Nephron progenitor cell (in vitro differentiated cells): ENCODE measurements around the gene CACNB4.

Experiments used
- DNase-seq: peaks from one replicate; pipeline ENCODE4 v3.0.0; 2021
- H3K27ac Mint-ChIP-seq: 2 replicates; pipeline ENCODE4 v1.8.0; 2021; ENCODE audit warnings: mild to moderate bottlenecking, moderate library complexity, mixed read lengths
- H3K27me3 Mint-ChIP-seq: 2 replicates; pipeline ENCODE4 v1.8.0; 2021; ENCODE audit warnings: mild to moderate bottlenecking, low read depth, mixed read lengths; ENCODE audit not compliant: poor library complexity
- H3K36me3 Mint-ChIP-seq: 2 replicates; pipeline ENCODE4 v1.8.0; 2021; ENCODE audit warnings: low read depth, mixed read lengths
- H3K4me1 Mint-ChIP-seq: 2 replicates; pipeline ENCODE4 v1.8.0; 2021; ENCODE audit warnings: mixed read lengths
- H3K4me3 Mint-ChIP-seq: 2 replicates; pipeline ENCODE4 v1.8.0; 2021; ENCODE audit warnings: mild to moderate bottlenecking, moderate library complexity, mixed read lengths
- H3K9me3 Mint-ChIP-seq: 2 replicates; pipeline ENCODE4 v1.8.0; 2021; ENCODE audit warnings: mild to moderate bottlenecking, moderate library complexity, mixed read lengths
- TF ChIP-seq, protein P1 (sequence below): fragments of 200-600 bp; sonication (generic); IDR thresholded peaks from 2 replicates; pipeline ENCODE4 v1.5.0; 2021; ENCODE audit warnings: antibody characterized with exemption

Gene CACNB4

DNA sequence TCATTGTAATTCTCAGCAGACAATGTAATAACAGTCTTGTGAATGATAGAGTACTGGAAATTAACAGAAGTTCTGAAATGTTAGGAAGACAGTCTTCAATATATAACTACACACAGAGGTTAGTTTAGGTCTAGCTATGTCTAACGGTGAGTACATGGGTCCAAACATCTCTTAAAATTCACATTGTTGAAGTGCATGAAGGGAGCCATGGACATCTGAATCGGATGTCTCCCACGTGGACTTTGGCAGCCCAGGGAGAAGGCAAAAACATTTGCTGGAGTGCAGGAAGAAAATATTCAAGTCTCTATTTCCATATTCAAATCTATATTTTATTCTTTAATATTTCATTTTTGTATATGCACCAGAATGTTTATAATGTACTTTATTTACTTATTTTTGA, 34.8 kb downstream of the CACNB4 start:
- Mint-ChIP-seq H3K4me3 (no peak overlapping the region), H3K9me3 (peaks cover 4% of the 10 kb centered on the region), H3K36me3 (no peaks in the 10 kb centered on the region), H3K27me3 (peaks cover 9% of the 10 kb centered on the region), H3K4me1 (no peaks in the 10 kb centered on the region), H3K27ac (no peak overlapping the region)
- DNase-seq, result no peak
- TF ChIP-seq, protein P1, sequence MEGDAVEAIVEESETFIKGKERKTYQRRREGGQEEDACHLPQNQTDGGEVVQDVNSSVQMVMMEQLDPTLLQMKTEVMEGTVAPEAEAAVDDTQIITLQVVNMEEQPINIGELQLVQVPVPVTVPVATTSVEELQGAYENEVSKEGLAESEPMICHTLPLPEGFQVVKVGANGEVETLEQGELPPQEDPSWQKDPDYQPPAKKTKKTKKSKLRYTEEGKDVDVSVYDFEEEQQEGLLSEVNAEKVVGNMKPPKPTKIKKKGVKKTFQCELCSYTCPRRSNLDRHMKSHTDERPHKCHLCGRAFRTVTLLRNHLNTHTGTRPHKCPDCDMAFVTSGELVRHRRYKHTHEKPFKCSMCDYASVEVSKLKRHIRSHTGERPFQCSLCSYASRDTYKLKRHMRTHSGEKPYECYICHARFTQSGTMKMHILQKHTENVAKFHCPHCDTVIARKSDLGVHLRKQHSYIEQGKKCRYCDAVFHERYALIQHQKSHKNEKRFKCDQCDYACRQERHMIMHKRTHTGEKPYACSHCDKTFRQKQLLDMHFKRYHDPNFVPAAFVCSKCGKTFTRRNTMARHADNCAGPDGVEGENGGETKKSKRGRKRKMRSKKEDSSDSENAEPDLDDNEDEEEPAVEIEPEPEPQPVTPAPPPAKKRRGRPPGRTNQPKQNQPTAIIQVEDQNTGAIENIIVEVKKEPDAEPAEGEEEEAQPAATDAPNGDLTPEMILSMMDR, result no peak

GRCh38 chr2:152063325-152063924, 35.4 kb downstream of the CACNB4 start:
- H3K36me3 Mint-ChIP-seq, result no peaks in the 10 kb centered on the region
- no peak for DNase-seq
- peaks cover 9% of the 10 kb centered on the region for H3K27me3 Mint-ChIP-seq
- H3K27ac Mint-ChIP-seq, result no peak overlapping the region
- H3K4me3 Mint-ChIP-seq, result no peak overlapping the region
- no peaks in the 10 kb centered on the region for H3K4me1 Mint-ChIP-seq
- peaks cover 9% of the 10 kb centered on the region for H3K9me3 Mint-ChIP-seq
- TF ChIP-seq, protein P1, result no peak

- Mint-ChIP-seq H3K27ac (no peak overlapping the region), H3K27me3 (peaks cover 9% of the 10 kb centered on the region), H3K4me1 (no peaks in the 10 kb centered on the region), H3K36me3 (no peaks in the 10 kb centered on the region), H3K9me3 (peaks cover 14% of the 10 kb centered on the region), H3K4me3 (no peak overlapping the region)
- TF ChIP-seq, protein P1, result no peak
- no peak for DNase-seq
These were observed 36.4 kb downstream of the CACNB4 start for GRCh38 chr2:152062125-152063091.

- DNase-seq, result no peak
- TF ChIP-seq, protein P1, result no peak
- H3K27me3 Mint-ChIP-seq, result peaks cover 9% of the 10 kb centered on the region
- peaks cover 14% of the 10 kb centered on the region for H3K9me3 Mint-ChIP-seq
- H3K4me1 Mint-ChIP-seq, result no peaks in the 10 kb centered on the region
- H3K36me3 Mint-ChIP-seq, result no peaks in the 10 kb centered on the region
- no peak overlapping the region for H3K27ac Mint-ChIP-seq
- H3K4me3 Mint-ChIP-seq, result no peak overlapping the region
These were observed 37.5 kb downstream of the CACNB4 start for GRCh38 chr2:152061383-152061782.

- Mint-ChIP-seq H3K27me3 (peaks cover 5% of the 10 kb centered on the region), H3K4me3 (no peak overlapping the region), H3K27ac (no peak overlapping the region), H3K36me3 (no peaks in the 10 kb centered on the region), H3K4me1 (no peaks in the 10 kb centered on the region), H3K9me3 (peaks cover 14% of the 10 kb centered on the region)
- DNase-seq, result no peak
- TF ChIP-seq, protein P1, result no peak
These were observed 40.2 kb downstream of the CACNB4 start for GRCh38 chr2:152058655-152059054.
